GM19467 (cell line): ENCODE results near the gene PRR23A.

Experiments
- ATAC-seq: cut with Tn5 transposase; IDR thresholded peaks from one replicate; pipeline ENCODE4 v1.9.1; 2021; ENCODE audit warnings: mild to moderate bottlenecking, moderate library complexity; ENCODE audit not compliant: unreplicated experiment

Gene PRR23A

GRCh38 chr3:138974462-138974861, 31.6 kb downstream of the PRR23A start:
- ATAC-seq = no peak

DNA sequence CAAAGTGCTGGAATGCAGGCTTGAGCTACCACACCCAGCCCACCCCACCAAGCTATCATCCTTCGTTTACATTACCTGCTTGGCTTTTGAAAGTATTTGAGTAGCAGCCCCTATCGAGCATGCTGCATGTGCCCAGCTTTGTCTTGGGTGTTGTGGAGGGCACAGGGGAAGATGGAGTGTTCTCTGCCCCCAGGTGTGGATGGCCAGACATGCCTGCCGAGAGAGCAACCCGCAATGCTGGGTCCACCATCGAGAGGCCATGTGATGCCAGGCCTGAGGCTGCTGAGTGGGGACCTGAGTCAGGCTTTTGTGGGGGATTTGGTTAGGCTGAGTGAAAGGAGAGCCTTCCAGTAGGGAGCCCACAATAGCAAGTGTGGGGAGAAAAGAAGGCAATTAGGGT, 33.1 kb downstream of the PRR23A start:
- no peak for ATAC-seq

DNA sequence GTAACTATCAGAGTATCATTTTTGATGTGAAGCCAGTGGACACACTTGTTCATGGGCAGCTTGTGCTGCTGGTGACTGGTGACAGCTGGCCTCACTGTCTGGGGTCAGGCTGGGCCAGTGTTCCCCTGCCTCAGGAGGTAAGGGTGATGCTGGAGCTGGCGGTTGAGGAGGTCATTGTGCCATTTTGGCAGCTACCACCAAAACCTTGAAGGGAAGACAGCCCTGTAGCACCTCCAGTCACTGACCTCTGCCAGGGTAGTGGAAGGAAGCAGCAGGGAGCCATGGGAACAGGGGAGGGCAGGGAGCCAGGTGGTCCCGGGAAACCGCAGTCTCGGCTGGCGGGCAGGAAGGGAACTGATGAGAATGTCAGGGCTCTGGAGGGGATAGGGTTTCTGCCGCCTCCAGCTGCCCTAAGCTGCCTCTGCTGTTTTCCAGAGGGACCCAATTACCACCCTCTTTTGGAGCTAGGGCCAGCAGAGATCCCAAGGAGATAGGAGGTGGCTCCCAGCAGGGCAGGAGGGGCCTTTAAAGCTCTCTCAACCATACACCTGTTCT, 34.2 kb downstream of the PRR23A start:
- ATAC-seq = no peak

- no peak for ATAC-seq
Measured at GRCh38 chr3:138964923-138965322, 41.1 kb downstream of the PRR23A start.

- ATAC-seq = no peak
Measured at GRCh38 chr3:138964264-138964663, 41.8 kb downstream of the PRR23A start.

- ATAC-seq = no peak
Measured at GRCh38 chr3:138962854-138963560, 43.1 kb downstream of the PRR23A start.

GRCh38 chr3:138960417-138960852, 45.6 kb downstream of the PRR23A start:
- ATAC-seq = no peak
